Right lobe of liver (tissue), 4 donors: ENCODE results near the gene ABCA9.

Source experiments
- CTCF ChIP-seq, 4 donors: fragments of 200-600 bp in 3 of 4; fragments of 450-650 bp in 1 of 4; IDR thresholded peaks; one replicate each; pipeline versions ENCODE4 v1.5.1 to v1.8.0; 2016 to 2022; ENCODE audit warnings: antibody characterized with exemption in 4 of 4, mild to moderate bottlenecking in 2 of 4
- POLR2A ChIP-seq: fragments of 450-650 bp; IDR thresholded peaks from one replicate; pipeline ENCODE4 v1.6.1; 2017; ENCODE audit warnings: antibody characterized with exemption, mild to moderate bottlenecking
- donor health status: DM: no; HTN: no; CAD: no.
- donor health status: DM: no; HTN: no; CAD: no.
- donor health status: DM: no; HTN: yes; CAD: no.

GRCh38 chr17:69066482-69066881, 5.8 kb upstream of the ABCA9 start:
- TF ChIP-seq CTCF (IDR thresholded peaks at IDR 0.05) (no peak), POLR2A (no peak)
